ENCODE data around the gene SLC1A5.
"Not testable (repeated sequence)": the region's sequence is repeated elsewhere in the genome, so short reads cannot be mapped to it uniquely, and the experiment has no call there.

SLC1A5 gene

DNA sequence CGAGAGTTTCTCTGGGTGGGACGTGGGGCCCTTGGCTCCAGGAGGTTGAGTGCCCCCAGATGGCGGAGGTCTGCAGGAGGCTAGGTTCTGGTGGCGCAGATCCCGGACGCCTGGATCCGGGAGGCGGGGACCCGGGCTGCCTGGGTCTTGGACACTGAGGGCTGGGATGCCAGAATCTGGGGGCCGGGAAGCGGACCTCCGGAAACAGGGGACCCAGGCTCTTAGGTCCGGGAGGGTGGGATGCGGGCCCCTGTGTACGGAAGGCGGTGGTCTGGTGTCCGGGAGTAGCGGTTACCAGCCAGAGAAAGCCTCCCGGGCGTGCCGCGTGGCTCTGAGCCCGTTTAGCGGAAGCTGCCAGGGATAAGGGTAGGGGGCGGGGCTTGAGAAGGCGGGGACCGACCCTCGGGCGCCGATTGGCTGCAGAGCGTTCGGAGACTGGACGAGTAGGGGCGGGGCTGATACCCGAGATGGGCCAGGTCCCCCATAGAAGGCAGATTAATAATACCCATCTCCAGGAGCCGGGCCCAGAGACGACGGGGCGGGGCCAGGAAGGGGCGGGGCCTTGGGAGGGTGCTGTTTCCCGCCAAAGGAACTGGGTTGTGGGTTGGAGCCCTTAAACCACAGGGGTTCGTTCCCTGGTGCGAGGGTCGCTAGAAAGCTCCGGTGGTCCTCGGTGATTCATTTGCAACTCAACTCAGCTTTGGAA, at the start of gene SLC1A5:
Gene SLC1A5 (minus strand): TSS at position 333 of the 706 bp plus-strand sequence. CDS start 629 bp downstream, outside the sequence.
- DNase-seq (ENCODE audit: low spot score) = peak; percentile 99

DNA sequence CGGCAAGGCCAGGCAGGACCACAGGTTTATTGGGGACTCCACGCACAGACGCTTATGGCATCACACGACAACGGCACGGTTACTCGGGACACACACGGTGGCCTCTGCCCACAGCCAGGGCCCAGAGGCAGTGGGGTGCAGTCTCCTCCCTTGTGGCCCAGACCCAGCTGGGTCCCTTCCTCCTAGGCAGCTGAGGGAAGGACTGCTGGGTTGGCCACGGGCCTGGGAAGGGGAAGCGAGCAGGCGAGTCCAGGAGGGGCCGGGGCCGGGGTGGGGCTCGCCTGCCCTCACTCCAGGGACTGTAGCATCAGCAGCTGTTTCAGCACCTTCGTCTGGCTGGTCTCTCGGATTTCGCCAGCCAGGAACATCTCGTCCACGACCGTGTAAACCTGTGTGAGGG, 49.8 kb upstream of the SLC1A5 start:
- DNase-seq (ENCODE audit: low spot score) = no peak

DNA sequence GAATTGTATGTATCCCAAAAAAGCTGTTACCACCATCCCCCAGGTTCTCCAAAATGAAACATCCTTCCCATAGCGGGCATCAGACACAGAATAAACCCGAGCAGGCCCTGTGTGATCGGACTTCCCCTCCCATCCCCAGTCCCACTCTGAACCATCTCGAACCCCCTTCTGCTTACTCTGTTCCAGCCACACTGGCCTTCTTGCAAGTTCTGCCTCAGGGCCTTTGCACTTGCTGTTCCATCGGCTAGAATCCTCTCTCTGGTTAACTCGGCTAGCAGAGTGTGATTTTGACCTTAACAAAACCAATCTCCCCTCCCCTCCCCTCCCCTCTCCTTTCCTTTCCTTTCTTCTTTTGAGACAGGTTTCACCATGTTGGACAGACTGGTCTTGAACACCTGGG, 46.6 kb upstream of the SLC1A5 start:
- no peak for DNase-seq (ENCODE audit: low spot score)

DNA sequence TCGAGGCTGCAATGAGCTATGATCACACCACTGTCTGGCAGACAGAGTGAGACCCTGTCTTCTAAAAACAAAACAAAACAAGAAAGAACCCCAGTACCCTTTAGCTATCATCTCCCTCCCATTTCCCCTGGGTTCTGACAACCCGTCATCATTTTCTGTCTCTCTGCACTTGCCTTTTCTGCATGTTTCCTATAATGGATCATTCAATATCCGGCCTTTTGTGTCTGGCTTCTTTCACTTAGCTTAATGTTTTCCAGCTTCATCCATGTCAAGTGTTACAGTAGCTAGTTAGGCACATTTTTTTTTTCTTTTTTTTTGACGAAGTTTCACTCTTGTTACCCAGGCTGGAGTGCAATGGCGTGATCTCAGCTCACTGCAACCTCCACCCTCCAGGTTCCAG, 45.7 kb upstream of the SLC1A5 start:
- DNase-seq (ENCODE audit: low spot score) = no peak

DNA sequence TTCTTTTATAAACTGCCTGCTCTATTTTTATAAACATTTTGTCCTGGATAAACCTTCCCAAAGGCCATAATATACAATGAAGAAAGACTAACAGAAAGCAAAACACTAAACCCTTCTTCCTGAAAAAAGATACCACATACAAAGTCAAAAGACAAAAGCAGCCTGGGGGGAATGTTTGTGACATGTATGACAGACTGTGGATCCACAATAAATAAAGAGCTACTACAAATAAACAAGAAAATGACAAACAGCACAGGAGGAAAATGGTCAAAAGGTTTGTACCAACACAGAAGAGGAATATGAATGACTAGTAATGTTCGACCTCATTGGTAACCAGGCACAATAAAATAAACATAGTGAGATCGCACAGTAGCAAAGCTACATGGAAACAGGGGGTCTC, 42.5 kb upstream of the SLC1A5 start:
- no peak for DNase-seq (ENCODE audit: low spot score)

DNA sequence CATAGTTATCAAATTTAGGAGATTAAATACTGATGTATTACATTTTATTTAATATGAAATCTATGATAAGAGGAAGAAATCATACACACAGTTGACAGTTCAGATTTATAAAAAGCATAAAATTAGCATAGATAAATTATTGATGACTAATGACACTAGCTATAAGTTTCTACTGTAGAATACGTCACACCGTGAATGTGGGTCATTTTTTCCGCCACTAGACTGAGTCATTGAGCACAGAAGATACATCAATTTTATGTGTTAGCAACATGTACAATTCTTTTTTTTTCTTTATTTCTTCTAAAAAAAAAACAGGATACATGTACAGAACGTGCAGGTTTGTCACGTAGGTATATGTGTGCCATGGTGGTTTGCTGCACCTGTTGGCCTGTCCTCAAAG, 40.1 kb upstream of the SLC1A5 start:
- no peak for DNase-seq (ENCODE audit: low spot score)

DNA sequence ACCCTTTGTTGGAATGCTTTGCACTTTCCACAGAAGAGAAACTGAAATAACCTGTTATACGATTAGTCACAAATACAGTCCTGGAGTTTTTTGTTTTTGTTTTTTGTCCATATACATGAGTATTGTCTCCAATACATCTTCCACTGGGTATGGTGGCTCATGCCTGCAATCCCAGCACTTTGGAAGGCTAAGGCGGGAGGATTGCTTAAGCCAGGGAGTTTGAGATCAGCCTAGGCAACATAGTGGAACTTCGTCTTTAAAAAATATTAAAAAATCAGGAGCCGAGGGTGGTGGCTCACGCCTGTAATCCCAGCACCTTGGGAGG, 37.3 kb upstream of the SLC1A5 start:
- DNase-seq (ENCODE audit: low spot score) = no peak

DNA sequence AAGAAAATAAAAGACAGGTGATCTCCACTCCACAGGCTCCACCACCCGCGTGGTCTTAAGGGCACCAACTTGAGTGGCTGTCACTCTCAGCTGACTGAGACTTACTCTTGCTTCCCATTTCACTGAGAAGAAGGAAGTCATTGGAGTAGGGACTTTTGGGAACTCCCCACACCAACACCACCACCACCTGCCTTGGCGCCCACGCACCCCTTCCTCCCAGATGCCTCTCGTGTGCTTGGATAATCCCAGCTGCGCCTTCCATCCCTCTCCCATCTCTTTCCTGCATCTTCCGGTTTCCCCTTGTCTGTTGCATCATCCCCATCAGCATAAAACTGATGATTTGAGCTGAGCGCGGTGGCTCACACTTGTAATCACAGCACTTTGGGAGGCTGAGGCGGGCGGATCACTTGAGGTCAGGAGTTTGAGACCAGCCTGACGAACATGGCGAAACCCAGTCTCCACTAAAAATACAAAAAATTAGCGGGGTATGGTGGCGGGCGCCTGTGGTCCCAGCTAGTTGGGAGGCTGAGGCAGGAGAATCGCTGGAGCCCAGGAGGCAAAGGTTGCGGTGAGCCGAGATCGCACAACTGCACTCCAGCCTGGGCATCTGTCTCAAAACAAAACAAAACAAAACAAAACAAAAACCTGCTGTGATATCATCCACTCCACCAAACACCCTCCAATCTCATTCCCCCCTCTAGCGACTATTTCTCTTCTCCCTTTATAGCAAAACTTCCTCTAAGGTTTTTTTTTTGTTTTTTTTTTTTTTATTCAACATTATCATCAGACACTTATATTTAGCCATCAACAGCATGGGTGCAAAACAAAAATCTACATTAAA, 36.7 kb upstream of the SLC1A5 start:
- no peak for DNase-seq (ENCODE audit: low spot score)

DNA sequence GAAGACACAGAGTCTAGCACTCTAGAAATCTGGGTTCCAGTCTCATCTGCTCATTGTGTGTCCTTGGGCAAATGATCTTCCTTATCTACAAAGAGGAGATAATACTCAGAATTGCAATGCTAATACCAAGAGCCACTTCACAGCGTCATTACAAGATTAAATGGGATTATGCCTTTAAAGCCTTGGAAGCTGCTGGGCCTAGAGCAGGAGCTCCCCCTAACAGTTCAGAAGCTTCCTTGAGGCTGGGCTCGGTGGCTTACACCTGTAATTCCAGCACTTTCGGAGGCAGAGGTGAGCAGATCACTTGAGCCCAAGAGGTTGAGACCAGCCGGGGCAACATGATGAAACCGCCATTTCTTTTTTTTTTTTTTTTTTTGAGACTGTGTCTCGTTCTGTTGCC, 34.7 kb upstream of the SLC1A5 start:
- DNase-seq (ENCODE audit: low spot score) = no peak

DNA sequence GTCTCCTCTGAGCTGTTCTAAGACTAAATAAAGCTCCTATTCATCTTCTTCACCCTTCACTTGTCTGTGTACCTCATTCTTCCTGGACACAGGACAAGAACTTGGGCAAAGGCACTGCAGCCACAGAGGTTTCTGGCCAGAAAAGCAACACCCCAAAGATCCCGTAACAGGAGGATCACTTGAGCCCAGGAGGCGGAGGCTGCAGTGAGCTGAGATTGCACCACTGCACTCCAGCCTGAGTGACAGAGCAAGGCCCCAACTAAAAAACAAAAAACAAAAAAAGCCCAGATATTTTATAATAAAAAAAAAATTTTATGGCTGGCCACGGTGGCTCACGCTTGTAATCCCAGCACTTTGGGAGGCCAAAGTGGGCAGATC, 34.0 kb upstream of the SLC1A5 start:
- DNase-seq (ENCODE audit: low spot score) = not testable (repeated sequence)

DNA sequence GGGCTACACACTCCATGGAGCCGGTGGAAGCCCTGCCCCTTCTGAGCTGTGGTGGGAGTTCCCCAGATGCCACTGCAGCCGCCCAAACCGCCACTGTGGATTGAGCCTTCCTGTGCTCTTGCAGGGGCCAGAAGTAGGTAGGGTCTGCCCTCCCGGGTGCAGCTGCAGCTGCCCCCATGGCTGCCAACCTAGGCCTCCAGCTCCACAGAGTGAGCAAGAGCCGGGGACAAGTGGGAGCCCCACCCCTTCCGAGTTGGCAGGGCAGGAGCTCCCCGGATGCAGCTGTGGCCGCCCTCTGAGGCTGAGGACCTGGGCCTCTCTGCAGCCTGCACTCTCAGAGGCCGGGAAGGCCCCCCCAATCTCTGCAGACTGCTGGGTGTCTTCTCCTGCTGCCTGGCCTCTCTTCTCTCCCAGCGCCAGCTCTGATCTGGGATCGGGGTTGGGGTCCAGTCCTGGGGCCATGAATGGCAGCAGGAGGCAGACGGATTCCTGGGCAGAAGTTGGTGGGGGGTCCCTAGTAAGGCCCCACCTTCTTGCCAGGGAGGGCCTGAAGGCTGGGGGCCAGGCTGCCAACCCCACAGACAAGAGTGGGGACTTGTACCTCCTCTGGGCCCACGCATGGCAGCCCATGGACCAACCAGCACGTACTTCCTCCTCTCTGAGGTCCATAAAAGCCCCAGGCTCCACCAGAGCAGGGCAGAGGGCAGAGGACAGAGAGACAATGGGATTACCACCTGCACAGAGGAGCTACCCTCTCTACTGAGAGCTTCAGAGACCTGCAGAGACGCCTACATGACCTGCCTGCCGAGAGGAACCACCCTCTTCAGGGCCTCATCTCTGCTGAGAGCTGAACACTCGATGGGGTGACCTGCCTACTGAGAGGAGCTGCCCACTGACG, 33.4 kb upstream of the SLC1A5 start:
- DNase-seq (ENCODE audit: low spot score) = no peak

DNA sequence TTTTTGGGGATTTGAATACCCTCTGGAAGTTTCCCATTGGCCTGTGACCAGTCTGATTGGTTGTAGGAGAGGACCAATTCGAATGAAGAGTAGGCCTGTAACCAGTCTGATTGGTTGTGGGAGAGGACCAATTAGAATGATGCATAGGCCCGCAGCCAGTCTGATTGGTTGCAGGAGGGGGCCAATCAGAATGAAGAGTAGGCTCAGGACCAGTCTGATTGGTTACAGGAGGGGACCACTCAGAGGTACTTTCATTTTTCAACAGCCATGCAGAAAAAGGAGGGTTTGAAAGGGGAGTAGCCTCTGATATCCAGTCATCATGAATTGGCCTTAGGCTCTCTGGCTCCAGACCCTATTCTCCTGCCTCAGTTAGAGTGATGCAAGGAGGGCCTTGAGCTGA, 30.4 kb upstream of the SLC1A5 start:
- no peak for DNase-seq (ENCODE audit: low spot score)

DNA sequence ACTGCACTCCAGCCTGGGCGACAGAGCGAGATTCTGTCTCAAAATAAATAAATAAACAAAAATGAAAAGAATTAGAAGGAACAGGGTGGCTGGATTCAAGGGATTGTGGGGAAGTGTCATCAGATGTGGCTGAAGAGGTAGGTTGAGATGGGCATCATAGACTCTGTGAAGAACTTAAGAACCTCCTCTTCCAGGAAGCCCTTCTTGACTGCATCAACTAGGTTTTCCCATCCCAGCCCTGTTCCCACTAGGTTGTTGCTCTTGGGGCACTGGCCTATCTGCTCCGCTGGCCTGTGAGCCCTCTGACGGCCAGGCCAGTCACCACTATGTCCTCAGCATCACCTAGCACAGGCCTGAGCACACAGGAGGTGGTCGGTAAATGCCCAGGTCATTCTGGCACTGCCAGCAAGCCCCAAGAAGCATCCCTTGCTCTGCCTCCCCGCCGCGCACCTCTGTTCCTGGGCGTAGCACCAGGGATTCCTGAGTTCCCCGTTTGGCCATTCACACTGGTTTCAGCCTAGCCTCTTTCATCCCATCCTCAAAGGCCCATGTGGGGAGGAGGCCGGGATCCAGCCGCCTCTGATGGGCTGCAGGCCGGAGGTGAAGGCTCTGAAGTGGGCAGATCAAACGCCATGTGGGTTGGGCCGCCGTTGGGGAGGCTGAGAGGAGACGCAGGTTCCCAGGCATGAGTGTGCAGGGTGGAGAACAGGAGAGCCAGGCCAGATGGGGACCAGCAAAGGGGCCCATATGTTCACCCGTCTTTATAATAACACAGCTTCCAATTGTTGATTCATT, 27.6 kb upstream of the SLC1A5 start:
- DNase-seq (ENCODE audit: low spot score) = no peak

DNA sequence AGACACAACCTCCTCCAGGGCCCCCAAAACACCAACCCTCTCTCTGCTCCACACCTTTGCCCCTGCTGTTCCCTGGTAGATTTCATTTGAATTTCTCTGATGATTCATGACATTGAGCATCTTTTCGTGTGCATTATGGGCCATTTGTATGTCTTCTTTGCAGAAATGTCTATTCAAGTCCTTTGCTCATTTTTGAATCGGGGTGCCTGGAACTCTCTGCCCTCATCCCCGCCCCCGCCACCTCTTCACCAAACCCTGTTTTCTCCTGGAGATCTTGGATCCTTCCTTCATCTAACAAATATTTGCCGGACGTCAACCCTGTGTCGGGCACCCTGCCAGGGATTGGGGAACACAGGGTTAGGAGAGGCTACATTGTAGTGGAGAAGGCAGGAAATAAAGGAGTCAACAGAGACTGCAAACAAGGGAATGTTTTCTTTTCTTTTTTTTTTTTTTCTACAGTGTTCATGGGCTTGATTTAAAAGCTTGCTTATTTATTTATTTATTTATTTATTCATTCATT, 25.5 kb upstream of the SLC1A5 start:
- peak; percentile 29 for DNase-seq (ENCODE audit: low spot score)

DNA sequence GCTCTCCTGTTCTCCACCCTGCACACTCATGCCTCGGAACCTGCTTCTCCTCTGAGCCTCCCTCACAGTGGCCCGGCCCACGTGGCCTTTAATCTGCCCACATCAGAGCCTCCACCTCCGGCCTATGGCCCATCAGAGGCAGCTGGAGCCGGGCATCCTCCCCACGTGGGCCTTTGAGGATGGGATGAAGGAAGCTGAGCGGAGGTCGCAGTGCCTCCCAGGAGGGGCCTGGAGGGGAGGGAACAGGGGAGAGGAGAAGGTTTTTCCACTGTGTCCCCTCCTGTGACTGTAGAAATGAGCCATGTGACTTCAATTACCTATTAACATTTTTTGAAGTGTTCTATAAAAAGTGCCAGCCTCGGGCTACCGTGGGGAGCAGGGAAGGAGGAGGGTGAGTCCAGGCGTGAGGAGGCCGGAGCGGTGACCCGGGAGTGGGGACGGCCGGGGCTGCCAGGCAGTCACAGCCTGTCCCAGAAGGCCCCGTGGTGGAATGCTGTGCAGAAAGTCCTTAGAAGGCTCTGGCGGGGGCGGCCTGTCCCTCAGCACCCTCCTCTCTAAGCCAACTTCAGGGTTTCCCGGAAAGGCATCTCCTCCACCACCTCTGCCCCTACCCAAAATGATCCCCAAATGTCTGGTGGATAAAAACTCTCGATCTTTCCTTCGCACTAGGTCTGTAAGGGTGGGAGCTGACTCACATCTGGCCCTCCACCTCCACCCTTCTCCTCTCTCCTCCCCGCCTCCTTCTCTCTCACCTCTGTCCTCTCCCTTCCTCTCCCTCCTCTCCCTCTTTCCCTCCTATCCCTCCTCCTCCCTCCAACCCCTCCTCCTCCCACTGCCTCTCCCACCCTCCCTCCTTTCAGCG, 24.8 kb upstream of the SLC1A5 start:
- DNase-seq (ENCODE audit: low spot score) = no peak

DNA sequence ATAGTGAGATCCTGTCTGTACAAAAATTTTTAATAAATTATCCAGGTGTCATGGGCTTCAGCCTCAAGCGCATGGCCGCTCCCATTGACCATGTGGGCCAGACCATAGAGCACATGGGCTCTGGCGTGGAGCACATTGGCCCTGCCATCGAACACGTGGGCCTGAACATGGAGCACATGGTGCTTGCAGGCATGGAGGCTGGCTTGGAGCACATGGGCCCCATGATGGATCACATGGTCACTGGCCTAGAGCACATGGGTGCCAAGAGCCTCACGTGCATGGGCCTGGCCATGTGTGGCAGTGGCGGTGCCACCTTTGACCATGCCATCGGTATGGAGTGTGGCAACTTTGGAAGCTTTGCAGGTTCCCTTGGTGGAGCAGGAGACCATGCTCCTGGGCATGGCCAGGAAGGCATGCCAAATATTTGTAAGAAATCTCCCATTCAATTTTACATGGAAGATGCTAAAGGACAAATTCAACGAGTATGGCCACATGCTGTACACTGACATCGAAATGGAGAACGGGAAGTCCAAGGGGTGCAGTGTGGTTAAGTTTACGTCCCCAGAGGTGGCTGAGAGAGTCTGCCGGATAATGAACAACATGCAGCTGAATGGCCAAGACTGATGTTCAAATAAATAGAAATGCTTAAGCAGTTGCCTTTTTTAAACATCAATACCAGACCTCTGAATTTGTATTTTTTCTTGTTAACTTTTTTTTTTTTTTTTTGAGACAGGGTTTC, 21.3 kb upstream of the SLC1A5 start:
- DNase-seq (ENCODE audit: low spot score) = no peak

DNA sequence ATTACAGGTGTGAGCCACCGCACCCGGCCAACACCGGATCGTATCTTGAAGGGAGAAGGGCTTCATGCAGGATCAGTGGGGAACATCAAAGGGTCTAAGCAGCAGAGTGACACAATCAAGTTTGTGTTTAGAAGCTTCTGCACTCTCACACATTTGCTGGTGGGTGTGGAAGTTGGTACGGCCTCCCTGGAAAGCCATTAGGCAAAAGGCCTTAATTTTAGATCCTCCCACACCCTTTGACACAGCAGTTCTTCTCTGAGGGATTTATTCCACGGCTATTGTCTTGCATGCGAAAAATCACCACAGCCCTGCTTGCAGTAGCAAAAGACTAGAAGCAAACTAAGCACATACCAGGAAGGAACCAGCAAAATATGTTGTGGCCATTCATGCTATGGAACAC, 18.3 kb upstream of the SLC1A5 start:
- no peak for DNase-seq (ENCODE audit: low spot score)

DNA sequence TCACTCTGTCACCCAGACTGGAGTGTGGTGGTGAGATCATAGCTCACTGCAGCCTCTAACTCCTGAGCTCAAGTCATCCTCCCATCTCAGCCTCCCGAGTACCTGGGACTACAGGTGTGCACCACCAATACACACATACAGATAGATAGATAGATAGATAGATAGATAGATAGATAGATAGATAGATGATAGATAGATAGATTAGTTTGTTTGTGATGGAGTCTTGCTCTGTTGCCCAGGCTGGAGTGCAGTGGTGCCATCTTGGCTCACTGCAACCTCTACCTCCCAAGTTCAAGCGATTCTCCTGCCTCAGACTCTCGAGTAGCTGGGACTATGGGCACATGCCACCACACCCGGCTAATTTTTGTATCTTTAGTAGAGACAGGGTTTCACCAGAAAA, 16.0 kb upstream of the SLC1A5 start:
- DNase-seq (ENCODE audit: low spot score) = not testable (repeated sequence)

DNA sequence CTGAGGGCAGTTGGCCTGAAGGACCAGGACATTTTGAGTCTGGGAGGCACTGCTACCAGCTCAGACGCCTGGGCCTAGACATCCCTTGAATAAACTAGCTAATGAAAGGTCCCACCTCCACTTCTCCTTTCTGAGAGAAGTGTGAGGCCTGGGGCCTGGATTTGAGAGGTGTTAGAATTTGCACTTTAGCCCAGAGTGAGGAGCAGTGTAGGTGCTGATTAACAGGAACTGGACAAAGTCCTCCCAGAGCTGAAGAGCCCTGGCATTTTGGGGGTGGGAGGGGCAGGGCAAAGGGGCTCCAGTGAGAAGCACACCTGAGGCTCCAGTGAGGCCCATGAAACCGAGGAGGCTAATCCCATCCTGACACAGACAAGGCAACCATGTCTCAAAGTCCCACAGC, 15.2 kb upstream of the SLC1A5 start:
- no peak for DNase-seq (ENCODE audit: low spot score)

DNA sequence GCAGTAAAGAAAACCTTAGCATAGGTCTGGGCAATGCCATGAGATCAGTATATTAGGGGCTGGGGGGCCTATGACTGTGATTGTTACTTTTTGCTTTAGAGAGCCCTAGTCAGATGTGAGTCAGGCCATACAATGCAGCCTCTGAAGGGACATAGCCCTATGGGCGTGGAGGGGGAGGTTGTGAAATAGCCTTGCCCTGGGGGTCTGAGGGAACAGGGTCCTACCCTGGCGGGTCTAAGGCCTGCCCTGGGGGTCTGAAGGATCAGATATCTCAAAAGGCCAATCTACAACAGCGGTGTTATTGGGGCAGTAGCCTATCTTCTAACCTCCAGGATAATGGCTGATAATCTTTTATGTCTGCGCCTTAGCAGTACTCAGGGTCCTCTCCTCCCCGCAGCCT, 13.8 kb upstream of the SLC1A5 start:
- no peak for DNase-seq (ENCODE audit: low spot score)

Data from AG08395 (cell line).